GM12801 (cell line): ENCODE results near the gene COMT.

Experiments
- TF ChIP-seq, protein P1 (sequence below): IDR thresholded peaks from one replicate; pipeline ENCODE4 v1.5.1; 2011; ENCODE audit warnings: control low read depth; ENCODE audit not compliant: insufficient read length; ENCODE audit errors: extremely low read depth

The COMT gene

DNA sequence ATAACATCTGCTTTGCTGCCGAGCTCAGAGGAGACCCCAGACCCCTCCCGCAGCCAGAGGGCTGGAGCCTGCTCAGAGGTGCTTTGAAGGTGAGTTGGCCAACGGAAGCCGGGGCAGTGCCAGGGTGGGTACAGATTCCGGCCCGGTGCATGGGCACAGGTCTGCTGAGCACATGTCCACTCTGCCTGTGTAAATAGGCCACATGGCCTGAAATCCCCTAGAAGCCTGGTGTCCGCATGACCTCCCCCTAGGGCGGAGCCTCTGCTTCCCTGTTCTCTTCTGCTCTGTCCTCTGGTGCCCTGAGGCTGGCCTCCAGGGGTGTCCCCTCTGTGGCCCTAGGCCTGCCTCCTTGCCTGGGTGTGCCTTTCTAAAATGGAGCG is 19.6 kb downstream of the COMT start:
- TF ChIP-seq, protein P1, sequence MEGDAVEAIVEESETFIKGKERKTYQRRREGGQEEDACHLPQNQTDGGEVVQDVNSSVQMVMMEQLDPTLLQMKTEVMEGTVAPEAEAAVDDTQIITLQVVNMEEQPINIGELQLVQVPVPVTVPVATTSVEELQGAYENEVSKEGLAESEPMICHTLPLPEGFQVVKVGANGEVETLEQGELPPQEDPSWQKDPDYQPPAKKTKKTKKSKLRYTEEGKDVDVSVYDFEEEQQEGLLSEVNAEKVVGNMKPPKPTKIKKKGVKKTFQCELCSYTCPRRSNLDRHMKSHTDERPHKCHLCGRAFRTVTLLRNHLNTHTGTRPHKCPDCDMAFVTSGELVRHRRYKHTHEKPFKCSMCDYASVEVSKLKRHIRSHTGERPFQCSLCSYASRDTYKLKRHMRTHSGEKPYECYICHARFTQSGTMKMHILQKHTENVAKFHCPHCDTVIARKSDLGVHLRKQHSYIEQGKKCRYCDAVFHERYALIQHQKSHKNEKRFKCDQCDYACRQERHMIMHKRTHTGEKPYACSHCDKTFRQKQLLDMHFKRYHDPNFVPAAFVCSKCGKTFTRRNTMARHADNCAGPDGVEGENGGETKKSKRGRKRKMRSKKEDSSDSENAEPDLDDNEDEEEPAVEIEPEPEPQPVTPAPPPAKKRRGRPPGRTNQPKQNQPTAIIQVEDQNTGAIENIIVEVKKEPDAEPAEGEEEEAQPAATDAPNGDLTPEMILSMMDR: no peak

DNA sequence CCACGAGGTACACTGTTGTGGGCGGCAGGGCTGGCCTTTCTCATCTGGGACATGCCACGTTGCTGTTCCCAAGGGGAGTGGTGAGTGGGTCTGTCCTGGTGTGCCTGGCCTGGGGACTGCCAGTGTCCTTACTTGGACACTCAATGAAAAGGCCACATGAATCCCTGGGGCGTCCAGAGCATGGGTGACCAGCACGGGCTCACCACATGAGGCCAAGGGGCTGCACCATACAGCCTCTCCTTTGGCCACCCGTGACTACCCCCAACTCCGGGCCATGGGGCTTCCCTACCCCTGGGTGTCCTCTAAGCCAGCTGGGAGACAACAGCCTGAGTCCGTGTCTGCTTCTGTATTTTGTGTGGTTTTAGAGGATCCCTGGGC is 20.3 kb downstream of the COMT start:
- TF ChIP-seq, protein P1: no peak

DNA sequence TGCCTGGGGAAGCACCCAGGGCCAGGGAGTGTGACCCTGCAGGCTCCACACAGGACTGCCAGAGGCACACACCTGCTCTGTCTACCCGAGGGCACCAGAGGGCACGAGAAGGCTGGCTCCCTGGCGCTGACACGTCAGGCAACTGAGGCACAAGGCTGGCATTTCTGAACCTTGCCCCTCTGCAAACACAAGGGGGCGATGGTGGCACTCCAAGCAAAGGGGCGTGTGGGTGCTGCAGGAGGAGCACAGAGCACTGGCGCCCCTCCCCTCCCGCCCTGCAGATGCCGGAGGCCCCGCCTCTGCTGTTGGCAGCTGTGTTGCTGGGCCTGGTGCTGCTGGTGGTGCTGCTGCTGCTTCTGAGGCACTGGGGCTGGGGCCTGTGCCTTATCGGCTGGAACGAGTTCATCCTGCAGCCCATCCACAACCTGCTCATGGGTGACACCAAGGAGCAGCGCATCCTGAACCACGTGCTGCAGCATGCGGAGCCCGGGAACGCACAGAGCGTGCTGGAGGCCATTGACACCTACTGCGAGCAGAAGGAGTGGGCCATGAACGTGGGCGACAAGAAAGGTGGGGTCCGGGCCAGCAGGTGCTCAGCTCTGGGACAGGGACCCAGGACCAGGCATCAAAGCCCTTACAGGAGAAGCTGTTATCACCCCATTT is 20.8 kb downstream of the COMT start:
- TF ChIP-seq, protein P1: no peak

DNA sequence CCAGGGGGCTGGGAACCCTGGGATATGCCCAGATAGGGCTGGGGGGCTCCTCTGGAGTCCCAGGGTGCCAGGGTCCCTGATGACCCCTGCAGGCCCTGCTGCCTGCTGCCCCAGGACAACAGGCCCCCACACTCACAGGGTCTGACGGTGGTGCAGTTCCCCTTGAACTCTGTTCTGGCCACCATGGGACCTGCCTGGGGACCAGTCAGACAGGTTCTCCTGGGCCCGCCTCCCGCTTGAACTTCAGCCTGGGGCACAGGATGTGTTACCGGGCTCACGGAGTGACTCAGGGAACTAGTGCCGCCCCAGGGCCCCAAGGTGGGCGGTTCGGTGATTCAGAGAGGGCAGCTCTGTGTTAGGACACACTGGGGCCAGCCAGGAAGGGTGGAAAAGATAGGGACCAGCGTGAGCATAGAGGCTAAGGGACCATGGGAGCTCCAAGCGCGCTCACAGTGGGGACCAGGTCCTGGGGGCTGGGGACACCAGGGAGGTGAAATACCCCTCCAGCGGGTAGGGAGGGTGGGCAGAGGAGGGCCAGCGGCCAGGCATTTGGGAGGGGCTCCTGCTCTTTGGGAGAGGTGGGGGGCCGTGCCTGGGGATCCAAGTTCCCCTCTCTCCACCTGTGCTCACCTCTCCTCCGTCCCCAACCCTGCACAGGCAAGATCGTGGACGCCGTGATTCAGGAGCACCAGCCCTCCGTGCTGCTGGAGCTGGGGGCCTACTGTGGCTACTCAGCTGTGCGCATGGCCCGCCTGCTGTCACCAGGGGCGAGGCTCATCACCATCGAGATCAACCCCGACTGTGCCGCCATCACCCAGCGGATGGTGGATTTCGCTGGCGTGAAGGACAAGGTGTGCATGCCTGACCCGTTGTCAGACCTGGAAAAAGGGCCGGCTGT is 21.6 kb downstream of the COMT start:
- TF ChIP-seq, protein P1: no peak

DNA sequence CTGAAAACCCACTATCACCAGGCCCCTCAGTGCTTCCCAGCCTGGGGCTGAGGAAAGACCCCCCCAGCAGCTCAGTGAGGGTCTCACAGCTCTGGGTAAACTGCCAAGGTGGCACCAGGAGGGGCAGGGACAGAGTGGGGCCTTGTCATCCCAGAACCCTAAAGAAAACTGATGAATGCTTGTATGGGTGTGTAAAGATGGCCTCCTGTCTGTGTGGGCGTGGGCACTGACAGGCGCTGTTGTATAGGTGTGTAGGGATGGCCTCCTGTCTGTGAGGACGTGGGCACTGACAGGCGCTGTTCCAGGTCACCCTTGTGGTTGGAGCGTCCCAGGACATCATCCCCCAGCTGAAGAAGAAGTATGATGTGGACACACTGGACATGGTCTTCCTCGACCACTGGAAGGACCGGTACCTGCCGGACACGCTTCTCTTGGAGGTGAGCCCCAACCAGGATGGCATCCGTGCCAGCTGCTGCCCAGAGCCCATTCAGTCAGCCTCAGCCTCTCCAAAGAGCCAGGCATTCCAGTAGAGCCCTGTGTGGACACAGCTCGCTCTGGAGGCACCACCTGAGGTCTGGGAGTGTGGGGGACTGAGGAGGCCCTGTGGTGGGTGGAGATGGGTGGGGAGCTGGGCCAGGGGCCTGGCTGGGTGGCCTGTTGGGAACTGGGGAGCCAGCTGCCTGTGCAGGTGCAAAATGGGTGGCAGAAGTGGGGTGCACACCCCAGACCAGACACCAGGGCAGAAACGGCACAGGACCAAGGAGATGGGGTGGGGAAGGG is 22.5 kb downstream of the COMT start:
- TF ChIP-seq, protein P1: no peak

DNA sequence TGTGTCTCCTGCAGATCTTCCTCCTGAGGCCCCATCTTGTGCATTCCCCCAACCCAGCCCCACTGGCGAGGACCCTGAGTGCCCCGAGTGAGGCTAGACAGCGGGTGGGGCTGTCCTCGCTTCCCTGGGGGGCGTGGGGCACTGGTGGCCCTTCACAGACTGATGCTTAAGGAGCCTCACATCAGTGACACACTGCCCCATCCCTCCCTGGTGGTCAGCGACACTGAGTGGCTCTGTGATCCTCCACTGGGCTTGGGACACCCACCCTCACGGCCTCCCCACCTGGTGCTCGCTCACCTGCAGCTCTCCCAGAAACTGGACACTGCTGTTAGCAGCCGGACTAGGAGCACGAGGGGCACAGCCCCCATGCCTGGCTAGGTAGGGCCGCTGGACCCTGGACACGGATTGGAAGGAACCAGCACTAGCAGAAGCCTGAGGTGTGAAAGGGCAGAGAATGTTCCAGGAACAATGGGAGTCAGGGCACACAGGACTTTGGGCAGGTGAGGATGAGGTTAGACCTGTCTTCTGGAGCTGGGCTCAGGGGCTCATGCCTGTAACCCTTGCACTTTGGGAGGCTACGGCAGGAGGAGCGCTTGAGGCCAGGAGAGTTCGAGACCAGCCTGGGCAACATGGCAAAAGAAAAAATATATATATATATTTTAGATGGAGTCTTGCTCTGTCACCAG is 23.3 kb downstream of the COMT start:
- TF ChIP-seq, protein P1: no peak
